Adrenal gland (tissue), 19 donors: ENCODE data around the gene MMP10. TPM values are rescaled to one million over a fixed set of nuclear protein-coding genes. Genes with fewer than 3 reads are reported as not detected.

ENCODE experiments used
- DNase-seq, 7 donors: peaks; one replicate each; pipeline ENCODE4 v3.0.0-alpha.2; 2019 to 2020
- H3K27ac ChIP-seq, 5 donors: fragments of 200-600 bp; sonication (generic) in 4 of 5; 1 replicate in 3 of 5; 2 replicates in 2 of 5; pipeline versions ENCODE4 v1.5.1 to v1.8.0; 2016 to 2020; ENCODE audit warnings: mild to moderate bottlenecking in 1 of 5
- H3K27me3 ChIP-seq: fragments of 200-600 bp; 2 replicates; pipeline ENCODE4 v1.8.0; 2021
- H3K36me3 ChIP-seq, 2 donors: fragments of 200-600 bp; replicated peaks in 1 of 2; 1 replicate in 1 of 2; 2 replicates in 1 of 2; pipeline versions ENCODE4 v1.5.1 to v1.8.0; 2018 to 2022
- H3K4me1 ChIP-seq, 2 donors: fragments of 200-600 bp; replicated peaks in 1 of 2; 1 replicate in 1 of 2; 2 replicates in 1 of 2; pipeline versions ENCODE4 v1.5.1 to v1.8.0; 2018 to 2021
- H3K4me3 ChIP-seq, 4 donors: fragments of 200-600 bp; sonication (generic) in 3 of 4; one replicate each; pipeline ENCODE4 v1.5.1; 2016 to 2018
- H3K9me3 ChIP-seq, 3 donors: fragments of 200-600 bp; sonication (generic) in 1 of 3; replicated peaks in 1 of 3; 1 replicate in 2 of 3; 2 replicates in 1 of 3; pipeline versions ENCODE4 v1.5.1 to v1.8.0; 2016 to 2021
- CTCF ChIP-seq, 6 experiments: fragments of 450-650 bp in 4 of 6; fragments of 200-600 bp in 2 of 6; sonication (generic) in 1 of 6; IDR thresholded peaks; 1 replicate in 5 of 6; 2 replicates in 1 of 6; pipeline versions ENCODE4 v1.5.1 to v1.8.0; 2016 to 2021; ENCODE audit warnings: antibody characterized with exemption in 6 of 6, mild to moderate bottlenecking in 2 of 6, moderate library complexity in 1 of 6
- POLR2A ChIP-seq, 2 donors: fragments of 450-650 bp; IDR thresholded peaks; one replicate each; pipeline ENCODE4 v1.6.1; 2017; ENCODE audit warnings: antibody characterized with exemption in 2 of 2, mild to moderate bottlenecking in 2 of 2, moderate library complexity in 1 of 2
- WGBS, 4 donors: extraction: QIAGEN DNeasy Blood & Tissue Kit in 2 of 4; methylation state at CpG; one replicate each; pipeline versions ENCODE4 v1.1.5 to v1.1.7; 2013 to 2017; 5-methylcytosine and 5-hydroxymethylcytosine counted together
- intact Hi-C, 2 donors: fragments of 100-400 bp; cut with DNase I; formaldehyde crosslinking; loops; one replicate each; pipeline versions ENCODE4 v1.14.1 to v1.15.0; 2022 to 2023
- long read RNA-seq, 10 donors: library from polyadenylated mRNA in 3 of 10; unstranded in 2 of 10; stranded (forward) in 1 of 10; transcript quantifications; one replicate each; pipeline ENCODE4 v2.0.0 and lab custom pipeline, GENCODE V29; 2021 to 2026
- polyA plus RNA-seq, 3 donors: library from polyadenylated mRNA; stranded (reverse); fragments of 200-250 nt in 2 of 3; fragments of 350-450 nt in 1 of 3; fragmentation: Illumina TruSeq in 1 of 3; extraction: RNeasy Lipid Tissue Mini Kit (QIAGEN cat#74804) in 1 of 3; gene quantifications; one replicate each; pipeline ENCODE4 v1.2.3, GENCODE V29; 2013 to 2014
- total RNA-seq, 9 donors: library from RNA; depleted of rRNA in 4 of 9; stranded (reverse); fragments of >200 nt in 4 of 9; fragments of 120-200 nt in 1 of 9; fragmentation: NEBNext Ultra II Directional in 1 of 9; extraction: Animal tissue kit (Norgen Biotek cat#: 25700) in 1 of 9; gene quantifications; one replicate each; pipeline versions ENCODE4 v1.1.0 to v1.2.4, GENCODE V29; 2013 to 2023
- donor health status: healthy with polysubstance abuse.
- donor health status: Bipolar disorder and iron deficiency.
- donor health status: DM: yes; HTN: yes; CAD: no.
- donor health status: DM: no; HTN: no; CAD: no.
- donor health status: DM: no; HTN: no; CAD: no.
- donor health status: DM: yes; HTN: yes; CAD: no.

MMP10 gene
- total RNA-seq (not detected), polyA plus RNA-seq (not detected)
- long read RNA-seq, donor 1: 0 reads
- long read RNA-seq, donor 2: 0 reads
- long read RNA-seq, donor 3: 0 reads
- long read RNA-seq, donor 4: 0 reads
- long read RNA-seq, donor 5: 0 reads
- long read RNA-seq, donor 6: 0 reads
- long read RNA-seq, donor 7: 0 reads
- long read RNA-seq, donor 8: 0 reads
- long read RNA-seq, donor 9: 0 reads
- long read RNA-seq, donor 10: 0 reads

GRCh38 chr11:102780491-102780918, at the start of gene MMP10:
TSS of gene MMP10 (minus strand) at chr11:102780628. CDS start at chr11:102780591, 37 bp downstream.
- Histone ChIP-seq H3K27ac (no peak within 1 kb of the TSS), H3K4me3 (no peak within 1 kb of the TSS), H3K9me3 (no peaks in the 10 kb centered on the region), H3K27me3 (no peaks in the 10 kb centered on the region), H3K36me3 (no peaks in the 10 kb centered on the region), H3K4me1 (no peaks in the 10 kb centered on the region)
- TF ChIP-seq CTCF (IDR thresholded peaks at IDR 0.05): peak in 2 of 6 experiments; percentile 8 to 11
- no peak for TF ChIP-seq POLR2A (IDR thresholded peaks at IDR 0.05)
- 3 to 10% (median 10%) methylated on average over 2 of the region's 2 CpGs for WGBS, 4 donors
- intact Hi-C loops: no loop called here
- DNase-seq: no peak

- no peak overlapping the region for H3K4me3 ChIP-seq
- H3K27me3 ChIP-seq: peaks cover 4% of the 10 kb centered on the region
- no peaks in the 10 kb centered on the region for H3K4me1 ChIP-seq
- no peaks in the 10 kb centered on the region for H3K36me3 ChIP-seq
- no peak for DNase-seq
- TF ChIP-seq CTCF (IDR thresholded peaks at IDR 0.05) (no peak), POLR2A (IDR thresholded peaks at IDR 0.05) (no peak)
- WGBS, 4 donors: 61 to 69% (median 69%) methylated on average over 6 of the region's 6 CpGs
- no peaks in the 10 kb centered on the region for H3K9me3 ChIP-seq
- no peak overlapping the region for H3K27ac ChIP-seq
- intact Hi-C loops: no loop called here
Measured at GRCh38 chr11:102829316-102830000, 49.0 kb upstream of the MMP10 start.

- Histone ChIP-seq H3K36me3 (no peaks in the 10 kb centered on the region), H3K4me1 (no peaks in the 10 kb centered on the region), H3K27ac (no peak overlapping the region), H3K4me3 (no peak overlapping the region), H3K27me3 (no peaks in the 10 kb centered on the region), H3K9me3 (no peaks in the 10 kb centered on the region)
- no peak for DNase-seq
- whole genome bisulfite sequencing, 4 donors: 85 to 93% (median 90%) methylated on average over 1 of the region's 1 CpG
- TF ChIP-seq POLR2A (IDR thresholded peaks at IDR 0.05) (no peak), CTCF (IDR thresholded peaks at IDR 0.05) (no peak)
- intact Hi-C loops: no loop called here
Measured at GRCh38 chr11:102824556-102824955, 44.1 kb upstream of the MMP10 start.

- DNase-seq: no peak
- WGBS, 4 donors: 65 to 88% (median 75%) methylated on average over 3 to 6 of the region's 6 CpGs
- Histone ChIP-seq H3K27ac (no peak overlapping the region), H3K36me3 (no peaks in the 10 kb centered on the region), H3K27me3 (no peaks in the 10 kb centered on the region), H3K4me1 (no peaks in the 10 kb centered on the region), H3K9me3 (no peaks in the 10 kb centered on the region), H3K4me3 (no peak overlapping the region)
- no peak for TF ChIP-seq CTCF (IDR thresholded peaks at IDR 0.05)
- no peak for TF ChIP-seq POLR2A (IDR thresholded peaks at IDR 0.05)
- intact Hi-C loops: no loop called here
Measured at GRCh38 chr11:102819491-102819890, 39.1 kb upstream of the MMP10 start.
